Liver (tissue), 9 donors: Measurements from ENCODE around the gene SLC30A1. TPM values are rescaled to one million over a fixed set of nuclear protein-coding genes. Genes with fewer than 3 reads are reported as not detected.

ENCODE experiments used
- DNase-seq: peaks from one replicate; pipeline ENCODE4 v3.0.0-alpha.2; 2017; ENCODE audit warnings: low spot score
- H3K27ac ChIP-seq, 2 donors: one replicate each; pipeline ENCODE4 v1.7.0; 2013; ENCODE audit warnings: inconsistent platforms in 2 of 2, low read length in 2 of 2, control low read depth in 1 of 2, low read depth in 1 of 2, mild to moderate bottlenecking in 1 of 2
- H3K27me3 ChIP-seq, 4 donors: one replicate each; pipeline versions ENCODE4 v1.6.1 to v1.7.0; 2013; ENCODE audit warnings: low read length in 3 of 4, inconsistent platforms in 1 of 4, mild to moderate bottlenecking in 1 of 4, moderate library complexity in 1 of 4; ENCODE audit not compliant: control insufficient read depth in 4 of 4, insufficient read depth in 4 of 4
- H3K36me3 ChIP-seq, 4 donors: one replicate each; pipeline versions ENCODE4 v1.6.1 to v1.7.0; 2013; ENCODE audit warnings: low read length in 3 of 4, mild to moderate bottlenecking in 3 of 4, low read depth in 1 of 4, moderate library complexity in 1 of 4; ENCODE audit not compliant: control insufficient read depth in 4 of 4, insufficient read depth in 3 of 4
- H3K4me1 ChIP-seq, 4 donors: one replicate each; pipeline versions ENCODE4 v1.6.1 to v1.7.0; 2013; ENCODE audit warnings: low read length in 3 of 4, mild to moderate bottlenecking in 3 of 4, moderate library complexity in 1 of 4; ENCODE audit not compliant: control insufficient read depth in 4 of 4, insufficient read depth in 4 of 4
- H3K4me3 ChIP-seq, 3 donors: one replicate each; pipeline versions ENCODE4 v1.6.1 to v1.7.0; 2013; ENCODE audit warnings: low read length in 3 of 3, control low read depth in 1 of 3, low read depth in 1 of 3, mild to moderate bottlenecking in 1 of 3
- H3K9ac ChIP-seq, 2 donors: one replicate each; pipeline ENCODE4 v1.7.0; 2013; ENCODE audit warnings: low read length in 2 of 2, mild to moderate bottlenecking in 2 of 2, moderate library complexity in 2 of 2, control low read depth in 1 of 2, low read depth in 1 of 2
- H3K9me3 ChIP-seq, 4 donors: one replicate each; pipeline versions ENCODE4 v1.6.1 to v1.7.0; 2013; ENCODE audit warnings: low read length in 3 of 4; ENCODE audit not compliant: control insufficient read depth in 4 of 4
- EGR1 ChIP-seq, 2 donors: IDR thresholded peaks; 2 replicates each; pipeline ENCODE4 v1.6.1; 2016 to 2018; ENCODE audit warnings: antibody characterized with exemption in 2 of 2, low read depth in 2 of 2
- FOXA1 ChIP-seq: IDR thresholded peaks from 2 replicates; pipeline ENCODE4 v1.6.1; 2016; ENCODE audit warnings: antibody characterized with exemption
- FOXA2 ChIP-seq: IDR thresholded peaks from 2 replicates; pipeline ENCODE4 v1.6.1; 2016; ENCODE audit warnings: antibody characterized with exemption
- GABPA ChIP-seq, 2 donors: IDR thresholded peaks in 1 of 2; conservative IDR thresholded peaks in 1 of 2; 2 replicates each; pipeline ENCODE4 v1.6.1; 2016; ENCODE audit warnings: antibody characterized with exemption in 2 of 2, mild to moderate bottlenecking in 1 of 2, moderate library complexity in 1 of 2
- HNF4A ChIP-seq, 2 donors: conservative IDR thresholded peaks; 2 replicates each; pipeline ENCODE4 v1.6.1; 2016; ENCODE audit warnings: antibody characterized with exemption in 2 of 2, mild to moderate bottlenecking in 2 of 2
- HNF4G ChIP-seq: IDR thresholded peaks from 2 replicates; pipeline ENCODE4 v1.6.1; 2016; ENCODE audit warnings: antibody characterized with exemption
- JUND ChIP-seq, 2 donors: IDR thresholded peaks; 2 replicates each; pipeline ENCODE4 v1.6.1; 2016; ENCODE audit warnings: antibody characterized with exemption in 2 of 2
- NR2F2 ChIP-seq: IDR thresholded peaks from 2 replicates; pipeline ENCODE4 v1.6.1; 2016; ENCODE audit warnings: antibody characterized with exemption
- RAD21 ChIP-seq, 2 donors: IDR thresholded peaks; 2 replicates each; pipeline ENCODE4 v1.6.1; 2016; ENCODE audit warnings: antibody characterized with exemption in 2 of 2, mild to moderate bottlenecking in 2 of 2
- RXRA ChIP-seq, 2 donors: IDR thresholded peaks; 2 replicates each; pipeline ENCODE4 v1.6.1; 2017 to 2018; ENCODE audit warnings: antibody characterized with exemption in 2 of 2, mild to moderate bottlenecking in 1 of 2
- SP1 ChIP-seq: IDR thresholded peaks from 2 replicates; pipeline ENCODE4 v1.6.1; 2018; ENCODE audit warnings: antibody characterized with exemption, mild to moderate bottlenecking
- TAF1 ChIP-seq: conservative IDR thresholded peaks from 2 replicates; pipeline ENCODE4 v1.6.1; 2016; ENCODE audit warnings: antibody characterized with exemption, mild to moderate bottlenecking
- YY1 ChIP-seq: IDR thresholded peaks from 2 replicates; pipeline ENCODE4 v1.6.1; 2016; ENCODE audit warnings: antibody characterized with exemption, mild to moderate bottlenecking
- WGBS: extraction: QIAGEN DNeasy Blood & Tissue Kit; methylation state at CpG from one replicate; pipeline ENCODE4 v1.1.7; 2013; 5-methylcytosine and 5-hydroxymethylcytosine counted together
- polyA plus RNA-seq, 2 donors: library from polyadenylated mRNA; stranded (reverse) in 1 of 2; unstranded in 1 of 2; fragments of 200-250 nt in 1 of 2; fragments of >200 nt in 1 of 2; fragmentation: Nextera tagmentation in 1 of 2; extraction: Ambion mirVana in 1 of 2; gene quantifications; one replicate each; pipeline versions ENCODE4 v1.2.1 to v1.2.3, GENCODE V29; 2013 to 2015
- total RNA-seq, 2 donors: library from RNA; depleted of rRNA; stranded (reverse); fragments of >200 nt; gene quantifications; one replicate each; pipeline ENCODE4 v1.2.3, GENCODE V29; 2014
- TF ChIP-seq, protein P1 (sequence below): IDR thresholded peaks from 2 replicates; pipeline ENCODE4 v1.6.1; 2016; ENCODE audit warnings: antibody characterized with exemption
- TF ChIP-seq, protein P2 (sequence below): IDR thresholded peaks from 2 replicates; pipeline ENCODE4 v1.6.1; 2016; ENCODE audit warnings: antibody characterized with exemption
- TF ChIP-seq, protein P3 (sequence below): IDR thresholded peaks from 2 replicates; pipeline ENCODE4 v1.6.1; 2016; ENCODE audit warnings: antibody characterized with exemption, mild to moderate bottlenecking
- TF ChIP-seq, protein P4 (sequence below): IDR thresholded peaks from 2 replicates; pipeline ENCODE4 v1.6.1; 2016; ENCODE audit warnings: antibody characterized with exemption
- TF ChIP-seq, protein P5 (sequence below): fragments of 150-350 bp; IDR thresholded peaks from 2 replicates; pipeline ENCODE4 v1.5.1; 2017; ENCODE audit warnings: improper control_type of control experiment, low read depth, low read length; ENCODE audit not compliant: missing input control
- donor health status: healthy.
- donor health status: healthy.
- donor health status: healthy.
- donor health status: healthy.
- donor health status: healthy.

SLC30A1 gene
- total and polyA plus RNA-seq, 4 donors: 14.9 to 83.3 (median 39.4) TPM

DNA sequence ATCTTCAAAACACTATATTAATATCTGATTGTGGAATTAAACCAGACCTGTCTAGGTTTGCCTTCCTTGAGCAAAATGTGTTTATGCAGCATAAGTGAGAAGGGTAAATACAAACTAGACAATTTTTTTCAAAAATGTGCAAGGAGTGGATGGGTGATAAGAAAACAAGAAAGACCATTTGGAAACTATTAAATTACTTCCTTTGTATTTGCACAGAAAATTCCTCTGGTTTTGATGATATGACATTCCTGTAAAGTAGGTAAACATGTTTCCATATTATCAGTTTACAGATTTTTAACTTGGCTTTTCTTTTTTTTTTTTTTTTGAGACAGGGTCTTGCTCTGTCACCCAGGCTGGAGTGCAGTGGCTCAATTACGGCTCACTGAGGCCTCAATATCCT, 24.8 kb upstream of the SLC30A1 start:
- DNase-seq: no peak
- H3K27ac ChIP-seq: peak overlapping the region; percentile 9 to 76
- no peaks in the 10 kb centered on the region for H3K36me3 ChIP-seq
- H3K4me3 ChIP-seq: no peak overlapping the region
- no peak for TF ChIP-seq RAD21 (IDR thresholded peaks at IDR 0.05)
- TF ChIP-seq RXRA (IDR thresholded peaks at IDR 0.05): peak in 1 of 2 donors; percentile 2
- no peak for TF ChIP-seq SP1
- TF ChIP-seq JUND (IDR thresholded peaks at IDR 0.05): no peak
- TF ChIP-seq, protein P1, sequence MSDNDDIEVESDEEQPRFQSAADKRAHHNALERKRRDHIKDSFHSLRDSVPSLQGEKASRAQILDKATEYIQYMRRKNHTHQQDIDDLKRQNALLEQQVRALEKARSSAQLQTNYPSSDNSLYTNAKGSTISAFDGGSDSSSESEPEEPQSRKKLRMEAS: no peak
- H3K4me1 ChIP-seq: peaks cover 9 to 31% (median 12%) of the 10 kb centered on the region in 4 donors
- H3K27me3 ChIP-seq: no peaks in the 10 kb centered on the region
- H3K9ac ChIP-seq: no peak overlapping the region
- 93% methylated on average over 1 of the region's 1 CpG for WGBS
- no peaks in the 10 kb centered on the region for H3K9me3 ChIP-seq

DNA sequence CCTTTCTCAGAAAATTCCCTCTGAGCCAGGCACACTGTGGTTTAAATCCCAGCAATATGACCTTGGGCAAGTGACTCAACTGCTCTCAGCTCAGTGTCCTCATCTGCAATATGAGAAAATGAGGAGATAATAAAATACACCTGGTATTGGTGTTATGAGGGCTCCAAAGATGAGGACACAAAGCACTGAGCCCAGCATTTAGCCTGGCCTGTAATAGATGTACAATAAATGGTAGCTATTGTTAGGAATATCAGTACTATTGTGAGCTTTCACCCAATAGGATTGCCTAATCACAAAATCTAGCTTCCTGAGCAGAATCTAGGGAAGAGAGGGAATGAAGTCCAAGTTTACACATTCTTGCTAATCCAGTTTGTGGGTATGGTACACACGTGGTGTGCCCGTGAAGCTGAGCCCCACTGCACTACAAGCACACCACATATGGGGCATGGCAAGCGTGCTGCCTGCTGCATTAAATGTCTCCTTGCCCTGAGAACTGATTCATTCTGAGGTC, 24.3 kb upstream of the SLC30A1 start:
- Histone ChIP-seq H3K27me3 (no peaks in the 10 kb centered on the region), H3K9ac (no peak overlapping the region), H3K9me3 (no peaks in the 10 kb centered on the region), H3K4me1 (peaks cover 6 to 28% (median 9%) of the 10 kb centered on the region in 4 donors), H3K4me3 (no peak overlapping the region), H3K27ac (peak overlapping the region; percentile 21 to 76), H3K36me3 (no peaks in the 10 kb centered on the region)
- DNase-seq: no peak
- TF ChIP-seq, protein P2, sequence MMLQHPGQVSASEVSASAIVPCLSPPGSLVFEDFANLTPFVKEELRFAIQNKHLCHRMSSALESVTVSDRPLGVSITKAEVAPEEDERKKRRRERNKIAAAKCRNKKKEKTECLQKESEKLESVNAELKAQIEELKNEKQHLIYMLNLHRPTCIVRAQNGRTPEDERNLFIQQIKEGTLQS: no peak
- TF ChIP-seq, protein P3, sequence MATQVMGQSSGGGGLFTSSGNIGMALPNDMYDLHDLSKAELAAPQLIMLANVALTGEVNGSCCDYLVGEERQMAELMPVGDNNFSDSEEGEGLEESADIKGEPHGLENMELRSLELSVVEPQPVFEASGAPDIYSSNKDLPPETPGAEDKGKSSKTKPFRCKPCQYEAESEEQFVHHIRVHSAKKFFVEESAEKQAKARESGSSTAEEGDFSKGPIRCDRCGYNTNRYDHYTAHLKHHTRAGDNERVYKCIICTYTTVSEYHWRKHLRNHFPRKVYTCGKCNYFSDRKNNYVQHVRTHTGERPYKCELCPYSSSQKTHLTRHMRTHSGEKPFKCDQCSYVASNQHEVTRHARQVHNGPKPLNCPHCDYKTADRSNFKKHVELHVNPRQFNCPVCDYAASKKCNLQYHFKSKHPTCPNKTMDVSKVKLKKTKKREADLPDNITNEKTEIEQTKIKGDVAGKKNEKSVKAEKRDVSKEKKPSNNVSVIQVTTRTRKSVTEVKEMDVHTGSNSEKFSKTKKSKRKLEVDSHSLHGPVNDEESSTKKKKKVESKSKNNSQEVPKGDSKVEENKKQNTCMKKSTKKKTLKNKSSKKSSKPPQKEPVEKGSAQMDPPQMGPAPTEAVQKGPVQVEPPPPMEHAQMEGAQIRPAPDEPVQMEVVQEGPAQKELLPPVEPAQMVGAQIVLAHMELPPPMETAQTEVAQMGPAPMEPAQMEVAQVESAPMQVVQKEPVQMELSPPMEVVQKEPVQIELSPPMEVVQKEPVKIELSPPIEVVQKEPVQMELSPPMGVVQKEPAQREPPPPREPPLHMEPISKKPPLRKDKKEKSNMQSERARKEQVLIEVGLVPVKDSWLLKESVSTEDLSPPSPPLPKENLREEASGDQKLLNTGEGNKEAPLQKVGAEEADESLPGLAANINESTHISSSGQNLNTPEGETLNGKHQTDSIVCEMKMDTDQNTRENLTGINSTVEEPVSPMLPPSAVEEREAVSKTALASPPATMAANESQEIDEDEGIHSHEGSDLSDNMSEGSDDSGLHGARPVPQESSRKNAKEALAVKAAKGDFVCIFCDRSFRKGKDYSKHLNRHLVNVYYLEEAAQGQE: peak; percentile 71
- TF ChIP-seq, protein P4, sequence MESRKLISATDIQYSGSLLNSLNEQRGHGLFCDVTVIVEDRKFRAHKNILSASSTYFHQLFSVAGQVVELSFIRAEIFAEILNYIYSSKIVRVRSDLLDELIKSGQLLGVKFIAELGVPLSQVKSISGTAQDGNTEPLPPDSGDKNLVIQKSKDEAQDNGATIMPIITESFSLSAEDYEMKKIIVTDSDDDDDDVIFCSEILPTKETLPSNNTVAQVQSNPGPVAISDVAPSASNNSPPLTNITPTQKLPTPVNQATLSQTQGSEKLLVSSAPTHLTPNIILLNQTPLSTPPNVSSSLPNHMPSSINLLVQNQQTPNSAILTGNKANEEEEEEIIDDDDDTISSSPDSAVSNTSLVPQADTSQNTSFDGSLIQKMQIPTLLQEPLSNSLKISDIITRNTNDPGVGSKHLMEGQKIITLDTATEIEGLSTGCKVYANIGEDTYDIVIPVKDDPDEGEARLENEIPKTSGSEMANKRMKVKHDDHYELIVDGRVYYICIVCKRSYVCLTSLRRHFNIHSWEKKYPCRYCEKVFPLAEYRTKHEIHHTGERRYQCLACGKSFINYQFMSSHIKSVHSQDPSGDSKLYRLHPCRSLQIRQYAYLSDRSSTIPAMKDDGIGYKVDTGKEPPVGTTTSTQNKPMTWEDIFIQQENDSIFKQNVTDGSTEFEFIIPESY: peak; percentile 78
- TF ChIP-seq FOXA2 (peak; percentile 89), YY1 (peak; percentile 83), RAD21 (IDR thresholded peaks at IDR 0.05) (peak; percentile 31 to 55), SP1 (peak; percentile 96), HNF4G (peak; percentile 83), HNF4A (conservative IDR thresholded peaks at IDR 0.05) (peak; percentile 92 to 96), TAF1 (no peak), RXRA (IDR thresholded peaks at IDR 0.05) (peak; percentile 84 to 97), EGR1 (IDR thresholded peaks at IDR 0.05; ENCODE audit: low read depth in 2 of 2) (peak in 1 of 2 donors; percentile 82), NR2F2 (peak; percentile 20), FOXA1 (peak; percentile 74), JUND (IDR thresholded peaks at IDR 0.05) (peak; percentile 57 to 70), GABPA (IDR thresholded peaks at IDR 0.05 in 1 of 2, conservative IDR thresholded peaks at IDR 0.05 in 1 of 2) (peak in 1 of 2 donors; percentile 61)
- TF ChIP-seq, protein P1: peak; percentile 90
- TF ChIP-seq, protein P5, sequence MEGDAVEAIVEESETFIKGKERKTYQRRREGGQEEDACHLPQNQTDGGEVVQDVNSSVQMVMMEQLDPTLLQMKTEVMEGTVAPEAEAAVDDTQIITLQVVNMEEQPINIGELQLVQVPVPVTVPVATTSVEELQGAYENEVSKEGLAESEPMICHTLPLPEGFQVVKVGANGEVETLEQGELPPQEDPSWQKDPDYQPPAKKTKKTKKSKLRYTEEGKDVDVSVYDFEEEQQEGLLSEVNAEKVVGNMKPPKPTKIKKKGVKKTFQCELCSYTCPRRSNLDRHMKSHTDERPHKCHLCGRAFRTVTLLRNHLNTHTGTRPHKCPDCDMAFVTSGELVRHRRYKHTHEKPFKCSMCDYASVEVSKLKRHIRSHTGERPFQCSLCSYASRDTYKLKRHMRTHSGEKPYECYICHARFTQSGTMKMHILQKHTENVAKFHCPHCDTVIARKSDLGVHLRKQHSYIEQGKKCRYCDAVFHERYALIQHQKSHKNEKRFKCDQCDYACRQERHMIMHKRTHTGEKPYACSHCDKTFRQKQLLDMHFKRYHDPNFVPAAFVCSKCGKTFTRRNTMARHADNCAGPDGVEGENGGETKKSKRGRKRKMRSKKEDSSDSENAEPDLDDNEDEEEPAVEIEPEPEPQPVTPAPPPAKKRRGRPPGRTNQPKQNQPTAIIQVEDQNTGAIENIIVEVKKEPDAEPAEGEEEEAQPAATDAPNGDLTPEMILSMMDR: no peak
- 26% methylated on average over 3 of the region's 3 CpGs for whole genome bisulfite sequencing
